Measurements from ENCODE around the gene FAM89A. TPM values are rescaled to one million over a fixed set of nuclear protein-coding genes. Genes with fewer than 3 reads are reported as not detected.

The FAM89A gene
- total and polyA plus RNA-seq, 9 of the 15 experiments (the other 6 are each of a cell fraction or from before 2014, with no cell fraction given): 8.7 to 66.2 (median 43.3) TPM

- Histone ChIP-seq H3K9ac (ENCODE audit: insufficient read depth in 1 of 2, low read depth in 2 of 2, low read length in 2 of 2) (no peak overlapping the region), H3K9me1 (ENCODE audit: control insufficient read depth, insufficient read depth, low read length) (no peaks in the 10 kb centered on the region), H3K4me3 (no peak overlapping the region), H3K36me3 (ENCODE audit: control insufficient read depth, insufficient read depth, low read length) (peaks cover 90% of the 10 kb centered on the region), H3K27ac (ENCODE audit: extremely low read depth, low read depth, low read length) (no peak overlapping the region), H2AFZ (ENCODE audit: low read depth, low read length) (no peak overlapping the region), H3K9me3 (replicated peaks; ENCODE audit: control insufficient read depth, insufficient read depth, low read depth, low read length) (no peaks in the 10 kb centered on the region), H3K27me3 (ENCODE audit: control insufficient read depth in 2 of 2, insufficient read depth in 2 of 2, low read length in 2 of 2) (no peaks in the 10 kb centered on the region), H4K20me1 (replicated peaks; ENCODE audit: control insufficient read depth, insufficient read depth, low read length) (no peaks in the 10 kb centered on the region), H3K4me1 (replicated peaks in 1 of 2; ENCODE audit: control insufficient read depth in 2 of 2, insufficient read depth in 2 of 2, low read length in 2 of 2) (no peaks in the 10 kb centered on the region), H3K4me2 (ENCODE audit: insufficient read depth, low read length) (no peak overlapping the region), H3K79me2 (ENCODE audit: control insufficient read depth, insufficient read depth, low read length) (peaks cover 4% of the 10 kb centered on the region; the same call in 2 of the 3 replicates)
- in situ Hi-C loops (cut with MboI): no loop called here
- no peak for DNase-seq (ENCODE audit: extremely low read depth in 1 of 4, low spot score in 3 of 4)
- intact Hi-C loops (cut with micrococcal nuclease): no loop called here
- TF ChIP-seq ZNF165 (CRISPR knock-in tag; IDR thresholded peaks at IDR 0.05; ENCODE audit: borderline replicate concordance) (no peak), POLR3G (IDR thresholded peaks at IDR 0.05; ENCODE audit: extremely low read depth, insufficient read length, insufficient replicate concordance) (no peak)
- BruUV-seq (replicated peaks): no TSS peak
- ChIA-PET POLR2A (no interaction called here), CTCF (ENCODE audit: low intra/inter-chr PET ratio) (no interaction called here)
- ATAC-seq: no peak
- no peak for FAIRE-seq
- 96% methylated on average over 1 of the region's 1 CpG for WGBS (ENCODE audit: insufficient coverage, low coverage, missing lambda C conversion rate)
Measured at GRCh38 chr1:230994860-230995259, 45.2 kb downstream of the FAM89A start.

GRCh38 chr1:230992100-230992774, 47.8 kb downstream of the FAM89A start:
- FAIRE-seq (no peak), DNase-seq (ENCODE audit: extremely low read depth in 1 of 4, low spot score in 3 of 4) (no peak), ATAC-seq (no peak)
- intact Hi-C loops (cut with micrococcal nuclease): no loop called here
- Histone ChIP-seq H3K27ac (ENCODE audit: extremely low read depth, low read depth, low read length) (no peak overlapping the region), H3K9ac (ENCODE audit: insufficient read depth in 1 of 2, low read depth in 2 of 2, low read length in 2 of 2) (no peak overlapping the region; a peak in 1 of 4 replicates), H3K79me2 (ENCODE audit: control insufficient read depth, insufficient read depth, low read length) (peaks cover 26% of the 10 kb centered on the region), H3K4me1 (replicated peaks in 1 of 2; ENCODE audit: control insufficient read depth in 2 of 2, insufficient read depth in 2 of 2, low read length in 2 of 2) (peaks cover 0 to 2% of the 10 kb centered on the region in 2 experiments; a peak in 2 of 5 replicates), H3K9me3 (replicated peaks; ENCODE audit: control insufficient read depth, insufficient read depth, low read depth, low read length) (no peaks in the 10 kb centered on the region), H3K4me3 (no peak overlapping the region), H2AFZ (ENCODE audit: low read depth, low read length) (no peak overlapping the region), H3K27me3 (ENCODE audit: control insufficient read depth in 2 of 2, insufficient read depth in 2 of 2, low read length in 2 of 2) (no peaks in the 10 kb centered on the region), H3K36me3 (ENCODE audit: control insufficient read depth, insufficient read depth, low read length) (peaks cover 88% of the 10 kb centered on the region), H4K20me1 (replicated peaks; ENCODE audit: control insufficient read depth, insufficient read depth, low read length) (no peaks in the 10 kb centered on the region), H3K9me1 (ENCODE audit: control insufficient read depth, insufficient read depth, low read length) (no peaks in the 10 kb centered on the region), H3K4me2 (ENCODE audit: insufficient read depth, low read length) (no peak overlapping the region)
- in situ Hi-C loops (cut with MboI): no loop called here
- WGBS (ENCODE audit: insufficient coverage, low coverage, missing lambda C conversion rate): 88% methylated on average over 7 of the region's 7 CpGs
- ChIA-PET CTCF (ENCODE audit: low intra/inter-chr PET ratio) (no interaction called here), POLR2A (interaction anchor here (0.7 to 1.4 kb wide), 3 partner anchors 8 to 12 kb away, joined by 3 to 5 read pairs (median 4); no protein-coding TSS in a partner anchor)
- BruUV-seq (replicated peaks): no TSS peak
- TF ChIP-seq ZNF75A (CRISPR knock-in tag; IDR thresholded peaks at IDR 0.05): no peak
- no peak for TF ChIP-seq HBP1 (CRISPR knock-in tag; IDR thresholded peaks at IDR 0.05)
- TF ChIP-seq DDX20 (tag; IDR thresholded peaks at IDR 0.05; ENCODE audit: low read depth): no peak
- no peak for TF ChIP-seq MXI1 (IDR thresholded peaks at IDR 0.05; ENCODE audit: low read depth, low read length)
- TF ChIP-seq FOSL1 (tag; conservative IDR thresholded peaks at IDR 0.05): no peak
- TF ChIP-seq PRPF4 (IDR thresholded peaks at IDR 0.05; ENCODE audit: insufficient read depth, low read depth, low read length, poor library complexity, severe bottlenecking): no peak
- TF ChIP-seq MNT (conservative IDR thresholded peaks at IDR 0.05): no peak
- no peak for TF ChIP-seq MYC (IDR thresholded peaks at IDR 0.05; ENCODE audit: low read depth, low read length)
- no peak for TF ChIP-seq MYC (CRISPR knock-in tag; IDR thresholded peaks at IDR 0.05; ENCODE audit: borderline replicate concordance, low read depth)

Data from K562 (cell line).